OCI-LY7 (cell line): ENCODE data around the gene NR3C1. TPM values are rescaled to one million over a fixed set of nuclear protein-coding genes. Genes with fewer than 3 reads are reported as not detected.

Experiments
- BruUV-seq: library from RNA; stranded (reverse); fragments of 400-500 nt; replicated peaks from 2 replicates; lab custom pipeline; 2021; lab: Mats Ljungman, UMichigan
- CTCF ChIA-PET: fragments of 300-600 bp; sonication (Branson Sonifier 250); formaldehyde crosslinking; loops from one replicate; lab custom pipeline; 2022; ENCODE audit warnings: antibody characterized with exemption; ENCODE audit not compliant: unreplicated experiment; lab: Charles Lee
- POLR2A ChIA-PET: fragments of 300-600 bp; sonication (Branson Sonifier 250); formaldehyde crosslinking; loops from one replicate; lab custom pipeline; 2022; ENCODE audit warnings: antibody characterized with exemption; lab: Charles Lee
- DNase-seq: peaks from one replicate; pipeline ENCODE4 v3.0.0-alpha.2; 2015; ENCODE audit warnings: low spot score
- H2AFZ ChIP-seq: fragments of 200-600 bp; sonication (generic), shearing (Covaris generic); 2 replicates; pipeline ENCODE4 v1.6.1; 2014; ENCODE audit warnings: mild to moderate bottlenecking, antibody characterized with exemption, low read length, moderate library complexity
- H3K27ac ChIP-seq: fragments of 200-600 bp; sonication (generic); 2 replicates; pipeline ENCODE4 v1.5.1; 2014; ENCODE audit warnings: mixed run types, low read depth, mild to moderate bottlenecking, moderate library complexity, low read length, inconsistent platforms; ENCODE audit not compliant: poor library complexity, severe bottlenecking
- H3K36me3 ChIP-seq: fragments of 200-600 bp; sonication (generic); 2 replicates; pipeline ENCODE4 v1.6.1; 2014; ENCODE audit warnings: mild to moderate bottlenecking, antibody characterized with exemption, low read length, moderate library complexity, mixed read lengths; ENCODE audit not compliant: insufficient read depth
- H3K4me1 ChIP-seq: fragments of 200-600 bp; sonication (generic); 2 replicates; pipeline ENCODE4 v1.5.1; 2014; ENCODE audit warnings: mild to moderate bottlenecking, low read length; ENCODE audit not compliant: insufficient read depth, poor library complexity, severe bottlenecking
- H3K4me2 ChIP-seq: fragments of 200-600 bp; sonication (generic); 2 replicates; pipeline ENCODE4 v1.6.1; 2014; ENCODE audit warnings: mild to moderate bottlenecking, low read length
- H3K4me3 ChIP-seq: fragments of 200-600 bp; sonication (generic); 2 replicates; pipeline ENCODE4 v1.5.1; 2014; ENCODE audit warnings: mild to moderate bottlenecking, low read depth, low read length; ENCODE audit not compliant: poor library complexity, severe bottlenecking
- H3K79me2 ChIP-seq: fragments of 200-600 bp; sonication (generic); 2 replicates; pipeline ENCODE4 v1.6.1; 2016; ENCODE audit warnings: low read depth, mild to moderate bottlenecking, low read length, moderate library complexity, mixed read lengths; ENCODE audit not compliant: insufficient read depth
- H3K9me2 ChIP-seq: fragments of 200-600 bp; sonication (generic); 2 replicates; pipeline ENCODE4 v1.6.1; 2016; ENCODE audit warnings: mild to moderate bottlenecking, low read length, mixed read lengths; ENCODE audit not compliant: insufficient read depth
- H3K9me3 ChIP-seq: fragments of 200-600 bp; sonication (generic); 2 replicates; pipeline ENCODE4 v1.6.1; 2014; ENCODE audit warnings: mild to moderate bottlenecking, mixed run types, low read length, mixed read lengths
- H4K20me1 ChIP-seq: fragments of 200-600 bp; sonication (generic); 2 replicates; pipeline ENCODE4 v1.6.1; 2014; ENCODE audit warnings: mild to moderate bottlenecking, antibody characterized with exemption, low read length, moderate library complexity, mixed read lengths; ENCODE audit not compliant: insufficient read depth
- CTCF ChIP-seq: fragments of 200-600 bp; sonication (generic); conservative IDR thresholded peaks from 2 replicates; pipeline ENCODE4 v1.5.1; 2014; ENCODE audit warnings: mild to moderate bottlenecking, antibody characterized with exemption, low read length, moderate library complexity, mixed read lengths
- EZH2phosphoT487 ChIP-seq: fragments of 200-600 bp; sonication (generic); IDR thresholded peaks from 2 replicates; pipeline ENCODE4 v1.6.1; 2018; ENCODE audit warnings: low read depth, borderline replicate concordance, mild to moderate bottlenecking, mixed run types, antibody characterized with exemption, low read length, moderate library complexity, mixed read lengths
- intact Hi-C: fragments of 100-400 bp; cut with micrococcal nuclease; formaldehyde crosslinking; loops from one replicate; pipeline ENCODE4 v1.10.0; 2022; ENCODE audit not compliant: unreplicated experiment
- total RNA-seq, 2 experiments: library from RNA; depleted of rRNA in 1 of 2; stranded (reverse); fragments of >200 nt in 1 of 2; shearing (Covaris generic) in 1 of 2; gene quantifications; 2 replicates each; pipeline ENCODE4 v1.2.3, GENCODE V29; 2014 to 2022

Gene NR3C1
- total RNA-seq, 2 experiments from 2014 or later, result 45.6 to 106 TPM

DNA sequence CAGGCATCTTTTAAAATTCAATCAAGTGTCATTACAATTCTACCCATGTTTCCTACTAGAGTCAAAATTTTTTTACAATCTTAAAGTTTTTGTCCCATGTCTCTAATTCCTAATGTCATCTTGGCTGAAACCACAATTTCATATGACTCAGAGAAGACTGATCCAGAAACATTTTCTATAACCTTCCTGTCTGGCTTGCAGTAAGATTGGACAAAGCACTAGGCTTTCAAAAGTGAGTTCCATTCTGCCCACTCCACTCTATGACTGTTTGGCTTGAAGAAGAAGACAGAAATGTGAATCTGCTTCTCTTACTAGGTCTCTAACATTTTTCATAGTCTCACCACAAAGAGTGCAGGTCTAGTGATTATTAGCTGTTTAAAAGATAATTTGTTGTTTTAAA is 88.8 kb downstream of the NR3C1 start:
- CTCF ChIA-PET, result no interaction called here
- H3K4me2 ChIP-seq, result peak overlapping the region; percentile 49

DNA sequence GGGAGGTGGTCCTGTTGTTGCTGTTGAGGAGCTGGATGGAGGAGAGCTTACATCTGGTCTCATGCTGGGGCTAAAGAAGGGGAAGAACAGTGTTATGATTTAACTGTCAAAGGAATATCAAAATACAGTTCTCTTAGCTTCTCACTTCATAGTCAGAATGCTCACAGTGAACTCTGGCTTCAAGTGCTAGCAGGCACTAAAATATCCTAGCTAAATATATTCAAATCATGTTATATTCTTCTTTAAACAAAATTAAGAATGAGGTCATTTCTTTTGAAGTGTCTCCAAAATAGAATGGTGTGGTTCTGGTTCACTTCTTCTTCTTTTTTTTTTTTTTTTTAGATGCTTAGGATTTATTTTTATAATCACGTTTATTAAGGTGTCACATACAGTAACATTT is 89.4 kb downstream of the NR3C1 start:
- ChIA-PET POLR2A (interaction anchor here (0.7 to 1.3 kb wide), 6 partner anchors 29 to 494 kb away, joined by 3 to 4 read pairs (median 3); no protein-coding TSS in a partner anchor), CTCF (interaction anchor here (0.6 kb wide), 1 partner anchor 122 kb away, joined by 3 read pairs; no protein-coding TSS in a partner anchor)
- no peak for DNase-seq
- H3K27ac ChIP-seq, result peak overlapping the region; percentile 18
- peak overlapping the region; percentile 49 for H3K4me2 ChIP-seq
- H4K20me1 ChIP-seq, result no peaks in the 10 kb centered on the region
- H3K4me3 ChIP-seq, result no peak overlapping the region
- TF ChIP-seq EZH2phosphoT487 (no peak), CTCF (no peak)
- H3K4me1 ChIP-seq, result peaks cover 18% of the 10 kb centered on the region
- H3K36me3 ChIP-seq, result peaks cover 51% of the 10 kb centered on the region
- peaks cover 56% of the 10 kb centered on the region; the same call in 1 of the 2 replicates for H3K79me2 ChIP-seq
- intact Hi-C loops, result no loop called here
- no peaks in the 10 kb centered on the region for H3K9me2 ChIP-seq
- no TSS peak for BruUV-seq
- no peak overlapping the region for H2AFZ ChIP-seq
- no peaks in the 10 kb centered on the region for H3K9me3 ChIP-seq

More for the DNA sequence above, 88.8 kb downstream of the NR3C1 start:
- TF ChIP-seq CTCF (no peak), EZH2phosphoT487 (no peak)
- no peak for DNase-seq
- Histone ChIP-seq H3K9me2 (no peaks in the 10 kb centered on the region), H3K36me3 (peaks cover 45% of the 10 kb centered on the region), H4K20me1 (no peaks in the 10 kb centered on the region), H3K4me1 (peaks cover 18% of the 10 kb centered on the region), H3K9me3 (no peaks in the 10 kb centered on the region), H3K4me3 (no peak overlapping the region), H2AFZ (no peak overlapping the region), H3K27ac (no peak overlapping the region), H3K79me2 (peaks cover 58% of the 10 kb centered on the region; the same call in 1 of the 2 replicates)
- POLR2A ChIA-PET, result interaction anchor here (0.7 to 1.3 kb wide), 2 partner anchors 29 to 37 kb away, joined by 3 read pairs; no protein-coding TSS in a partner anchor
- no TSS peak for BruUV-seq
- intact Hi-C loops, result no loop called here

DNA sequence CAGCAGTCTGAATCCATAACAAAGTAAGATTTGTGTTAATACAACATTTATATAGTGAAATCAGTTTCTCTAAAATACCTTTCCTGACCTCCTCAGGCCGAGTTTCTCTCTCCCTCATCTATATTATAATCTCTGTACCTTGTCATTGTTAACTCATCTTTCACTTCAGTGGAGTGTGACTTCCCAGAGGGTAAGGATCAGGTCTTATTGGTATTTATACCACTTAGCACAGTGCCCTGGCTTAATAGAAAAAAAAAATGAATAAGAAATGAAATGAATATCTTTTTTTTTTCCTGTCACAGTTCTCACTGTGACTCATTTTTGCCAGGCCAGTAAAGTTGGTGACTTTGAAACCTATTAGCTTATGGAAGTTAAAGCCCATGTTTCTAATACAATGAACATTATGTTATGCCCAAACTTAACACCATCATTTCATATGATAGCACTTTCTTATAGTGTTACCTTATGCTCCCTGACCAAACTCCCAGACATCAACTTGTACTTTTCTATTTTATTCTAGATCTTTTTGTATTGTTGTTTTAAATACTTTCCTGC is 90.1 kb downstream of the NR3C1 start:
- peaks cover 58% of the 10 kb centered on the region for H3K36me3 ChIP-seq
- H3K9me2 ChIP-seq, result no peaks in the 10 kb centered on the region
- TF ChIP-seq EZH2phosphoT487 (no peak), CTCF (no peak)
- peaks cover 49% of the 10 kb centered on the region; the same call in 1 of the 2 replicates for H3K79me2 ChIP-seq
- ChIA-PET CTCF (interaction anchor here (0.6 kb wide), 1 partner anchor 121 kb away, joined by 3 read pairs; no protein-coding TSS in a partner anchor), POLR2A (interaction anchor here (0.7 to 1.3 kb wide), 8 partner anchors 19 to 495 kb away, joined by 3 to 4 read pairs (median 3); no protein-coding TSS in a partner anchor)
- H3K27ac ChIP-seq, result no peak overlapping the region
- no peak overlapping the region for H3K4me3 ChIP-seq
- peaks cover 18% of the 10 kb centered on the region for H3K4me1 ChIP-seq
- H2AFZ ChIP-seq, result no peak overlapping the region
- H3K4me2 ChIP-seq, result peak overlapping the region; percentile 49
- H4K20me1 ChIP-seq, result no peaks in the 10 kb centered on the region
- no peaks in the 10 kb centered on the region for H3K9me3 ChIP-seq
- intact Hi-C loops, result no loop called here
- BruUV-seq, result TSS peak; percentile 6
- no peak for DNase-seq
